NOMO-1 (cell line): Measurements from ENCODE around the gene PCDHGA1.

Experiments
- DNase-seq, 2 experiments: peaks; one replicate each; lab custom pipeline; 2025; ENCODE audit not compliant: unreplicated experiment in 2 of 2; lab: John Stamatoyannopoulos, UW

Gene PCDHGA1

GRCh38 chr5:141524604-141525597 is 194.6 kb downstream of the PCDHGA1 start:
- DNase-seq = peak; percentile 34 to 35

DNA sequence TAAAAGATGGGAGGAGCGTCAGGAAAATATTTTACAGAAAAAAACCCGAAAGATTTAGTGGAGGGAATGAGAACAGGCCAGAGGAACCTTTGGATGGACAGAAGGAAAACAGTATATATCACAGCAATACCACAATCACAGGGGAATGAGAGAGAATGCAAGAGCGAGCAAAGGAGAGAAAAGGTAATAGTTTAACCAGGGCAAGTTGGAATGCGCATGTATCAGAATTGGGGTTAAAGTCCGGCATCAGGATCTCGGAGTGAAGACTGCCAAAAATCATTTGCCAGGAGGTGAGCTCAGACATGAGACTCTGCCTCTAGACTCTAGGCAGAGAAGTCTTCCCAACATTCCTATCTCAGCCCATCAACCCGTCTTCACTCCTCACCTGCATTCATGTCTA is 195.3 kb downstream of the PCDHGA1 start:
- DNase-seq = no peak

DNA sequence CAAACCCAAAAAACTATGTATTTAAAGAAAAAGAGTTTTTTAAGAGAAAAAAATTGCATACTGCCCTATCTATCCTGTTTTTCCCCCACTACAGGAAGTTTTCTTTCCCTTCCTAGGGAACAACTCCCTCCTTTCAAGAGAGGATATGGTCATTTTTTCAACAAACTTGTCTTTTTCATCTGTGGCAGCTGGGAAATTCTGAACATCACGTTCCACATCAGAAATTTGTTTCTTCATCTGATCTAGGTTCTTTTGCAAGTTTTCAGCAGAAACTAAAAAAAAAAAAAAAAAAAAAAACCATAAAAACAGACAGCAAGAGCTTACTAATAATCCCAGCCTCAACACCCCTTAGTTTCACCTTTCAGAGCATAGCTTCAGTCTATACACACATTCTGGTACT is 197.1 kb downstream of the PCDHGA1 start:
- no peak for DNase-seq

DNA sequence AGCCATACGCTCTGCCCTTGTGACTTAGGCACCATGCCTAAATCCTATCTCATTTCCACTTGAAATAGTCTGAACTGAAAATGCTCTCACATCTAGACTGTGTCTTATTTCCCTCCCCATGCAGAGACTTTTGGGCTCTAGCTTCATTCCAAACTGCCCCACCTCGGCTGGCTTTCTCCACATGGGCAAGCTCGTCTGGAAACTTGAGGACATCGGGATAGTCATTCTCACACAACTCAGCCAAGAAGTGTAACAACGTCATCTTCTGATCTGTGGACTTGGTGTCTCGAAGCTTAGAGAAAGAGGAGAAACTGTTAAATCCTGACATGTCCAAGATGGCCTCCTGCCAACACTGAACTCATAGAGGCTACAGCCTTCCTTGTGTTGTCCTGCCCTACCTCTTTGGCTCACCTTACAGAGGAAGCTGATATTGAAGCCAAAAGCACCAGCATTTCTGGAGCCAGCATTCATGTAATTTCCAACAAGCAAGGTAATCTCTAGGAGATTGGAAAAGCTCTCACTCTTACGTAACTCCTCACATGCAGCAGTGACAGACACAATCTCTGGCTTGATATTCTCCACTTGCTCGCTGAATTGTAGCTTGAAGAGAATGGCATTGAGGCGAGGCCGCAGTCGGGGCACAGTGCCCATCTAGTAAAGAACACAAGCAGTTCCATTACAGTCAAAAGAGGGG is 198.1 kb downstream of the PCDHGA1 start:
- DNase-seq = no peak

DNA sequence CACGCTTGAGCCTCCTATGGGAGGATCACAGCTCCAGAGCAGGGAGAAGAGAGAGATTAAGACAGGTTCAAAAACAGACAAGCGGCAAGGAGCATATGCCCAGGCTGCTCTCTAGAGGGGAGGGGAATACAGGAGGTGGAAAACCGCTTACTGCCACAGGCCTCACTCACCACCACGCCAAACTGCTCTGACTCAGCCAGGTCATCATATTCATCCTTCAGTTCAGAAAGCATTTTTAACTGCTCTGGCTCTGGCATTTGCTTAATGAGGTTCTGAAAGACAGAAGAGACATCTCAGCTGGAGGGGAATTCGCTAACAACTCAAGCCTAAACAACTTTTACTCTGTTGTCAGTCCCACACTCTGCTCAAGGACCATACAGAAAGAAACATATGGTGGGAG is 198.7 kb downstream of the PCDHGA1 start:
- no peak for DNase-seq

DNA sequence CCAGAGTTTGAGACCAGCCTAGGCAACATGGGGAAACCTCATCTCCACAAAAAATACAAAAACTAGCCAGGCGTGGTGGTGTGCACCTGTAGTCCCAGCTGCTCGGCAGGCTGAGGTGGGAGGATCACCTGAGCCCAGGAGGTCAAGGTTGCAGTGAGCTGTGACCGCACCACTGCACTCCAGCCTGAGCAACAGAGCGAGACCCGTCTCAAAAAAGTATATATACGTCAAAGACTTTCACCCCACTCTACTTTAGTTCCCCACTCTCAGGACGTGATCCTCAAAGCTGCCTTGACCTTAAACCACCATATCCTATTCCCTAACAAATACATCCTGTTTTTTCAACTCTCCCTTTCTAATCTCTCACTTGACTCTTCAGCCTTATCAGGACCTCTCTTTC is 199.6 kb downstream of the PCDHGA1 start:
- no peak for DNase-seq

DNA sequence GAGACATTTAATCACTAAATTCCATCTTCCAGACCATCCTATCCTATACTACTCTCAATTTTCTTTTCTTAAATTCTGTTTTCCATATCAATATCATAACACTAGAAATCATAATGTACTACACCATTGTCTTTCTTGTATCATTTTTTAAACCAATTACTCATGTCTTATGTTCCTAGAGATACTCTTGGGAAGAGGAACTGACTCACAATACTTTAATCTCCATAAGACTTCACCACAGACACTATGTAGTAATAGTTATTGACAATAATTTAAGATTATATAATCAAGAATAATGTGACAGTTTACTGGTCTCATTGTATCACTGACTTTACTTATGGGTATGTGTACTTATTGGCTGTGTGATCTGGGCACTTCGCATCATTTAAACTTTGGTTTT is 202.4 kb downstream of the PCDHGA1 start:
- no peak for DNase-seq

DNA sequence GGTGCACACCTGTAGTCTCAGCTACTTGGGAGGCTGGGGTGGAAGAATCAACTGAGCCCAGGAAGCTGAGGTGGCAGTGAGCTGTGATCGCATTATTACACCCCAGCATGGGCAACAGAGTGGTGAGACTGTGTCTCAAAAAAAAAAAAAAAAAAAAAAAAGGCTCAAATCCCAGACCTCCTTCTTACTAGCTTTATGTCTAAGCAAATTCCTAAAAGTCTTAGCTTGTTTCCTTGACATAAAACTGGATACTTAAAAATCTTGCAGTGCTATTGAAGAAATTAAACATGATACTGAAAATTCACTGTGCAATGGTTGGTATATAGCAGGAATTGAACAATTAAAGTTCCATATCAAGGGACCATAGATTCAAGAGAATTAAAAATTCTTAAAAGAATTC is 203.6 kb downstream of the PCDHGA1 start:
- DNase-seq = no peak

DNA sequence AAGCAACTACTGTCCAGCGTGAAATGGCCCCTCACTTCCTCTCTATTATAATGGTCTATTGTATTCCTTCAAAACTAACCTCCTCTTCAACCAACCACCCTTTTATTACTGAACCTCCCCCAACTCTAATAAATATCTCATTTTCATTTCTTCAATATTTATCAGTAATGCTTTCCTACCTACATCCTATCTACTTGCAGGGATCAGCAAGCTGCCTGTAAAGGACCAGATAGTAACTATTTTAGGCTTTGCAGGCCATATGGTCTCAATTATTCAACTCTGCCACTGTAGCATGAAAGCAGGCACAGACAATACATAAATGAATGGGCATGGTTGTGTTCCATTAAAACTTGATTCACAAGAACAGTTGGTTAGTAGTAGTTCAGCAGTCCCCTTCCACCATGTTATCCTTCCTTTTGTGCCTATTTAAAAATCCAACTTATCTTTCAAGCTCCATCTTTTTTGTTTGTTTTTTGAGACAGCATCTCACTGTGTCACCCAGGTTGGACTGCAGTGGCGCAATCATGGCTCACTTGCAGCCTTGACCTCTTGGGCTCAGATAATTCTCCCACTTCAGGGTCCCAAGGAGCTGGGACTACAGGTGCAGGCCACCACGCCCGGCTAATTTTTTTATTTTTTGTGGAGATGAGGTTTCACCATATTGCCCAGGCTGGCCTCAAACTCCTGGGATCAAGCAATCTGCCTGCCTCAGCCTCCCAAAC is 204.3 kb downstream of the PCDHGA1 start:
- no peak for DNase-seq

- DNase-seq = no peak
Observed at GRCh38 chr5:141543053-141543452, 212.7 kb downstream of the PCDHGA1 start.

DNA sequence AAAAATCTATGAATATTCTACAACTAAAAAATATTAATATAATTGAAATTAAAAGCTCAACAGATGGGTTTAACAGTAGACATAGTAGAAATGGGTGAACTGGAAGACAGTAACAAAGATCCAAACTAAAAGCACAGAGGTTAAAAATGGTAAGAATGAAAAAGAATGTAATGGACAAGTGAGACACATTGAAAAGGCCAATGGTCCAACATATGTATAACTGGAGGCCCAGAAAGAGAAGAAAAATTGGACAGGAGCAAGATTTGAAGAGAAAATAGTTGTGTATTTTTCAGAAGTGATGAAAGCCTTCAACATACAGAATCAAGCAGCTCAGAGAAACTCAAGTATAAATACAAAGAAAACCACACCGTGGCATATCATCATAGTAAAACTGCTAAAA is 217.2 kb downstream of the PCDHGA1 start:
- no peak for DNase-seq

DNA sequence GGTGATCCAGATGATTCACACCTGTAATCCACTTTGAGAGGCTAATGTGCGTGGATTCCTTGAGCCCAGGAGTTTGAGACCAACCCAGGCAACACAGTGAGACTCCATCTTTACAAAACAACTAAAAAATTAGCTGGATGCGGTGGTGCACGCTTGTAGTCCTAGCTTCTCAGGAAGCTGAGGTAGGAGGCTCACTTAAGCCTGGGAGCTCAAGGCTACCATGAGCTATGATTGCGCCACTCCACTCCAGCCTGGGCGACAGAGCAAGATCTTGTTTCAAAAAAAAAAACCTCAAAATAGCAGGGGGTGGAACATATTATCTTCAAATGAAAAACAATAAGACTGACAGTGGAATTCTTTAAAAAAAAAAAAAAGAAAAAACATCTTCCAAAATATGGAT is 217.6 kb downstream of the PCDHGA1 start:
- DNase-seq = no peak

DNA sequence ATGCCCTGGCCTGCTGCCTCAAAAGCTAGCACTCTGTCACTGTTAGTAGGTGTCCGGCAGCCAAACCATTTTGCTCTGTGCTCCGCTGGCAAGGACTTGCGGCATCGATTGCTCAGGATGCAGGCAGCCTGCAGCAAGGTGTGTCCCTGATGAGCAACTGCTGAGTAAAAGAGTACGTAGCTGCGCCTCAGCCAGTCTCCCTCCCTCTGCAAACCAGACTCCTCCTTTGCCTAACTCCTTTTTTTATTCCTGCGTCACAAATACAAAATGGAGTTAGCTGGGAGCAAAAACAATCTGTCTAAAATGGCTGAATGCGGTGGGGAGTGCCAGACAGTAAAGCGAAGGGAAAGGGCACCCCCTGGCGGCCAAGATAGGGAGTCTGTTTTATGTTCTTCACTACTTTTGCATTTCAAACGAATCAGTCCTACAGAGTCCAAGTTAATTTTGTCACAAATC is 227.4 kb downstream of the PCDHGA1 start:
- peak; percentile 61 to 73 for DNase-seq

GRCh38 chr5:141558150-141558549 is 227.8 kb downstream of the PCDHGA1 start:
- no peak for DNase-seq

DNA sequence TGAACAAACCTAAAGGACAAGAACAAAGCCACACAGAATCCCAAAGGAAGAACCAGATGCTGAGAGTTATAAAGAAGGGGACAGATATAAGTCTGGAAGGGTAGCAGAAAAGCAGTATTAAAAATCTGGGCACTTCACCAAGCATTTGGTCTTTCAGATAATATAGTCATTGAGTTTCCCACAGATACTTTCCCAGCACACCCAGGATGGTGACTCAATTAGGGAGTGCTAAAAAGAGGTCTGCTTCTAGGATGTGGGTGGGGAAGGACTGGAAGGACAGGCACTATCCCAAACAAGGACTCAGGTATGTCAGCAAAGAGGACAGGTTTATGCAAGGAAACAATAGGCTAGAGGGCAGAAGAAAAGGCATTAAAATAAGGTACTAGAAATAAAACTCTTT is 229.1 kb downstream of the PCDHGA1 start:
- DNase-seq = no peak

GRCh38 chr5:141560151-141560550 is 229.8 kb downstream of the PCDHGA1 start:
- DNase-seq = no peak

DNA sequence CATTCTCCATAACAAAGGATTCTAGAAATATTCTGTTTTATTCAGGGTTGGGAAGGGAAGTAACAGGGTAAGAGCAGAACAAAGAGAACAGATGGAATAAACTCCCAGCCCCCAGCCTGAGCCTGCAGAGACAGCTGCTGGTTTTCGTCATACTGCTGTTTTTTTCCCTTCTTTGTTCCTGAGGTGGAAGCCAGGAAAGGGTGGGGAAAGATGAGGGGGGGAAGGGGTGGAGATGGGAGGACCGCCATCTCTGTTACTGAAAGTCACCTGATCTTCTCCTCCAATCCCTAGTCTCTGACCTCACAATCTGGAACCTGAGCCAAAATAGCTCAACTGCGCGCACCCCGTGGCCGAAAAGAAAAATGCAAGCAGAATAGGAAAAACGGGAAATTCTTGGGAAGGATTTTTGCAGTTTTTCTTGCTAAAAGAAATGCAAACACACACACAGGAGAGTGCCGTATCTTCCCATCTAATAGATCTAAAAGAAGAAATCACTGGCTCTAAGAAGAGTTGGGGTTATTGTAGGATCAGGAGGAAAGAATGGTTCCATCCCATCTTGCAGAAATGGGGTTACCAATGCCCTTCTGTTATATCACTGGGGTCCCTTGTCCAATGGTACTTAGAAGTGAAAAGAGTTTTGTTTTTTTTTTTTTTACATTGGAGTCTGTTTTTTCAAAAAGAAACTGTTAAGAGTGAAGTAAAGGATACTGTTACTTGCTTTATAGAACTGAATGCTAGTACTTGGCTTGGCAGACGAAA is 230.6 kb downstream of the PCDHGA1 start:
- DNase-seq = no peak
